ENCODE measurements around the gene CAPN5.
"Not testable (repeated sequence)": the region's sequence is repeated elsewhere in the genome, so short reads cannot be mapped to it uniquely, and the experiment has no call there.

DNA sequence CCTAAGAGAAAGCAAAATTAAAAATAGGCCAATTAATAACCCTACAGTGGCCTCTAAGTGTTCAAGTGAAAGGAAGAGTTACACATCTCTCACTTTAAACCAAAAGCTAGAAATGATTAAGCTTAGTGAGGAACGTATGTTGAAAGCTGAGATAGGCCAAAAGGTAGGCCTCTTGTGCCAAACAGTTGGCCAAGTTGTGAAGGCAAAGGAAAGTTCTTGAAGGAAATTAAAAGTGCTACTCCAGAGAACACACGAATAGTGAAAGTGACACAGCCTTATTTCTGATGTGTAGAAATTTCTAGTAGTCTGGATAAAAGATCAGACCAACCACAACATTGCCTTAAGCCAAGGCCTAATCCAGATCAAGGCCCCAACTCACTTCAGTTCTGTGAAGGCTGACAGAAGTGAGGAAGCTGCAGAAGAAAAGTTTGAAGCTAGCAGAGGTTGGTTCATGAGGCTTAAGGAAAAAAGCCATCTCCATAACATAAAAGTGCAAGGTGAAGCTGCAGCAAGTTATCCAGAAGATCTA is 48.3 kb upstream of the CAPN5 start:
- not testable (repeated sequence) for TF ChIP-seq EP300 (IDR thresholded peaks at IDR 0.05)
- TF ChIP-seq, protein P1, sequence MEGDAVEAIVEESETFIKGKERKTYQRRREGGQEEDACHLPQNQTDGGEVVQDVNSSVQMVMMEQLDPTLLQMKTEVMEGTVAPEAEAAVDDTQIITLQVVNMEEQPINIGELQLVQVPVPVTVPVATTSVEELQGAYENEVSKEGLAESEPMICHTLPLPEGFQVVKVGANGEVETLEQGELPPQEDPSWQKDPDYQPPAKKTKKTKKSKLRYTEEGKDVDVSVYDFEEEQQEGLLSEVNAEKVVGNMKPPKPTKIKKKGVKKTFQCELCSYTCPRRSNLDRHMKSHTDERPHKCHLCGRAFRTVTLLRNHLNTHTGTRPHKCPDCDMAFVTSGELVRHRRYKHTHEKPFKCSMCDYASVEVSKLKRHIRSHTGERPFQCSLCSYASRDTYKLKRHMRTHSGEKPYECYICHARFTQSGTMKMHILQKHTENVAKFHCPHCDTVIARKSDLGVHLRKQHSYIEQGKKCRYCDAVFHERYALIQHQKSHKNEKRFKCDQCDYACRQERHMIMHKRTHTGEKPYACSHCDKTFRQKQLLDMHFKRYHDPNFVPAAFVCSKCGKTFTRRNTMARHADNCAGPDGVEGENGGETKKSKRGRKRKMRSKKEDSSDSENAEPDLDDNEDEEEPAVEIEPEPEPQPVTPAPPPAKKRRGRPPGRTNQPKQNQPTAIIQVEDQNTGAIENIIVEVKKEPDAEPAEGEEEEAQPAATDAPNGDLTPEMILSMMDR (IDR thresholded peaks at IDR 0.05), result not testable (repeated sequence)

Data from tibial nerve (tissue), 4 donors.